OCI-LY3 (cell line): ENCODE results near the gene ANKFN1.

ENCODE experiments used
- CTCF ChIP-seq: fragments of 200-600, 300-600 bp; sonication (generic); IDR thresholded peaks from 2 replicates; pipeline ENCODE4 v1.5.1; 2014; ENCODE audit warnings: antibody characterized with exemption, low read length, low read depth
- EZH2phosphoT487 ChIP-seq: fragments of 200-600 bp; shearing (Covaris generic); IDR thresholded peaks from 2 replicates; pipeline ENCODE4 v1.6.1; 2018; ENCODE audit warnings: antibody characterized with exemption, mixed run types, low read depth

GRCh38 chr17:56316604-56317003 lies 163.3 kb downstream of the ANKFN1 start:
- TF ChIP-seq CTCF (no peak), EZH2phosphoT487 (no peak)
